Natural killer cell (primary cell): ENCODE measurements around the gene FBXL15. TPM values are rescaled to one million over a fixed set of nuclear protein-coding genes. Genes with fewer than 3 reads are reported as not detected.

Source experiments
- ATAC-seq, 3 donors: fragments of 150-1000 bp in 2 of 3; fragments of 200-7000 bp in 1 of 3; cut with Tn5 transposase; 1 replicate in 1 of 3; 2 replicates in 2 of 3; pipeline ENCODE4 v1.10.0; 2021; ENCODE audit warnings: mild to moderate bottlenecking in 2 of 3, moderate library complexity in 2 of 3
- DNase-seq, 2 donors: peaks; one replicate each; pipeline versions ENCODE4 v3.0.0 to v3.0.0-alpha.2; 2013 to 2021; ENCODE audit warnings: mixed read lengths in 1 of 2
- H3K27ac ChIP-seq: one replicate; pipeline ENCODE4 v1.5.1; 2013; ENCODE audit warnings: mild to moderate bottlenecking, low read length
- H3K27me3 ChIP-seq: one replicate; pipeline ENCODE4 v1.6.1; 2013; ENCODE audit warnings: low read length; ENCODE audit not compliant: control insufficient read depth, insufficient read depth
- H3K36me3 ChIP-seq: one replicate; pipeline ENCODE4 v1.6.1; 2013; ENCODE audit warnings: low read length; ENCODE audit not compliant: control insufficient read depth, insufficient read depth
- H3K4me1 ChIP-seq: one replicate; pipeline ENCODE4 v1.6.1; 2013; ENCODE audit warnings: low read length; ENCODE audit not compliant: control insufficient read depth, insufficient read depth
- H3K4me3 ChIP-seq: one replicate; pipeline ENCODE4 v1.5.1; 2013; ENCODE audit warnings: low read length
- H3K9me3 ChIP-seq: one replicate; pipeline ENCODE4 v1.6.1; 2013; ENCODE audit warnings: low read length; ENCODE audit not compliant: control insufficient read depth, insufficient read depth
- H3K27ac Mint-ChIP-seq, 2 donors: one replicate each; pipeline ENCODE4 v1.8.0; 2022; ENCODE audit warnings: mild to moderate bottlenecking in 2 of 2, mixed read lengths in 2 of 2, moderate library complexity in 1 of 2
- H3K27me3 Mint-ChIP-seq, 2 donors: one replicate each; pipeline ENCODE4 v1.8.0; 2022; ENCODE audit warnings: low read depth in 2 of 2, mixed read lengths in 2 of 2
- H3K36me3 Mint-ChIP-seq: one replicate; pipeline ENCODE4 v1.8.0; 2022; ENCODE audit warnings: mixed read lengths
- H3K4me1 Mint-ChIP-seq, 2 donors: one replicate each; pipeline ENCODE4 v1.8.0; 2022; ENCODE audit warnings: mixed read lengths in 2 of 2
- H3K4me3 Mint-ChIP-seq: one replicate; pipeline ENCODE4 v1.8.0; 2022; ENCODE audit warnings: mild to moderate bottlenecking, moderate library complexity, mixed read lengths
- H3K9me3 Mint-ChIP-seq, 2 donors: one replicate each; pipeline ENCODE4 v1.8.0; 2022; ENCODE audit warnings: mixed read lengths in 2 of 2
- WGBS: methylation state at CpG from one replicate; pipeline ENCODE4 v1.1.7; 2013; ENCODE audit warnings: missing lambda C conversion rate; ENCODE audit not compliant: insufficient coverage; 5-methylcytosine and 5-hydroxymethylcytosine counted together
- intact Hi-C: fragments of 100-400 bp; cut with micrococcal nuclease; formaldehyde crosslinking; loops from one replicate; pipeline ENCODE4 v1.14.2; 2022
- total RNA-seq, 4 donors: library from RNA; stranded (reverse); fragments of 120-200 nt in 1 of 4; gene quantifications; one replicate each; pipeline versions ENCODE4 v1.2.3 to v1.2.4, GENCODE V29; 2013 to 2022
- TF ChIP-seq, protein P1 (sequence below): fragments of 200-600 bp; IDR thresholded peaks from one replicate; pipeline ENCODE4 v1.8.0; 2022; ENCODE audit warnings: antibody characterized with exemption

FBXL15 gene
- total RNA-seq, 3 donors from 2014 or later (not counting 1 experiment from before 2014, with no cell fraction given) = 15.2 to 17.4 (median 15.5) TPM

DNA sequence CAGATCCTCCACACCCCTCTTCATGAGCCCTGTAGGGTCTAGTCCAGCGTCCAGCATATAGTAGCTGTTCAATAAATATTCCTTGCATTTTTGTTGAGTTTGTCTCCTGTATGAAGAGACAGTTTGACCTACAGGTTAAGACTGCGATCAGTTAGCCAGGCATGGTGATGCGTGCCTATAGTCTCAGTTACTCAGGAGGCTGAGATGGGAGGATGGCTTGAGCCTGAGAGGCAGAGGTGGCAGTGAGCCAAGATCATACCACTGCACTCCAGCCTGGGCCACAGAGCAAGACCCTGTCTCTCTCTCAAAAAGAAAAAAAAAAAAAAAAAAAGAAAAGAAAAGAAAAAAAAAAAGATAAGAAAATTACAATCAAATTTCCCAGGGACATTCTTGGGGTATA, 16.9 kb downstream of the FBXL15 start:
- Histone ChIP-seq H3K27ac (no peak overlapping the region), H3K36me3 (no peaks in the 10 kb centered on the region), H3K9me3 (no peaks in the 10 kb centered on the region), H3K4me1 (peaks cover 54% of the 10 kb centered on the region), H3K27me3 (no peaks in the 10 kb centered on the region), H3K4me3 (no peak overlapping the region)
- TF ChIP-seq, protein P1, sequence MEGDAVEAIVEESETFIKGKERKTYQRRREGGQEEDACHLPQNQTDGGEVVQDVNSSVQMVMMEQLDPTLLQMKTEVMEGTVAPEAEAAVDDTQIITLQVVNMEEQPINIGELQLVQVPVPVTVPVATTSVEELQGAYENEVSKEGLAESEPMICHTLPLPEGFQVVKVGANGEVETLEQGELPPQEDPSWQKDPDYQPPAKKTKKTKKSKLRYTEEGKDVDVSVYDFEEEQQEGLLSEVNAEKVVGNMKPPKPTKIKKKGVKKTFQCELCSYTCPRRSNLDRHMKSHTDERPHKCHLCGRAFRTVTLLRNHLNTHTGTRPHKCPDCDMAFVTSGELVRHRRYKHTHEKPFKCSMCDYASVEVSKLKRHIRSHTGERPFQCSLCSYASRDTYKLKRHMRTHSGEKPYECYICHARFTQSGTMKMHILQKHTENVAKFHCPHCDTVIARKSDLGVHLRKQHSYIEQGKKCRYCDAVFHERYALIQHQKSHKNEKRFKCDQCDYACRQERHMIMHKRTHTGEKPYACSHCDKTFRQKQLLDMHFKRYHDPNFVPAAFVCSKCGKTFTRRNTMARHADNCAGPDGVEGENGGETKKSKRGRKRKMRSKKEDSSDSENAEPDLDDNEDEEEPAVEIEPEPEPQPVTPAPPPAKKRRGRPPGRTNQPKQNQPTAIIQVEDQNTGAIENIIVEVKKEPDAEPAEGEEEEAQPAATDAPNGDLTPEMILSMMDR = no peak
- ATAC-seq (no peak), DNase-seq (no peak)
- 92% methylated on average over 3 of the region's 3 CpGs for WGBS
- Mint-ChIP-seq H3K4me3 (peak overlapping the region; percentile 85), H3K36me3 (no peaks in the 10 kb centered on the region), H3K4me1 (peaks cover 53 to 56% of the 10 kb centered on the region in 2 donors), H3K27ac (peak overlapping the region; percentile 87 to 91), H3K9me3 (no peaks in the 10 kb centered on the region), H3K27me3 (no peaks in the 10 kb centered on the region)
- intact Hi-C loops = no loop called here

DNA sequence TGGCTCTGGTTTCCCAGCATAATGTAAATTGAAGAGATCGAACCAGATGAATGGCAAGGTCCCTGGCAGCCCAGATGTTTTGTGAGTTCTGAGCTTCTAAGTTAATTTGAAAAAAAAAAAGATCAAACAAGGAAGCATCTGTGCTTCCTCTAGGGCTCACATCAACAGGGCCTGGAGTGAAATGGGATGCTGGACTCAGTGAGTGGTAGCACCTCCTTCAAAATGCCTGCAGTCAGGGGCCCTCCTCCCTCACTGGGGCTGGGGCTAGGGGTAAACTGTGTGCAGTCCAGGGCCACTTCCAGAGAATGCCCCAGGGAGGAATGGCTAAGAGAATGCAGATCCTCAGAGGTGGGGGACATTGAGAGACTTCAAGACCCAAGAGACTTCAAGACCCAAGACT, 17.7 kb downstream of the FBXL15 start:
- H3K4me3 Mint-ChIP-seq = no peak overlapping the region

DNA sequence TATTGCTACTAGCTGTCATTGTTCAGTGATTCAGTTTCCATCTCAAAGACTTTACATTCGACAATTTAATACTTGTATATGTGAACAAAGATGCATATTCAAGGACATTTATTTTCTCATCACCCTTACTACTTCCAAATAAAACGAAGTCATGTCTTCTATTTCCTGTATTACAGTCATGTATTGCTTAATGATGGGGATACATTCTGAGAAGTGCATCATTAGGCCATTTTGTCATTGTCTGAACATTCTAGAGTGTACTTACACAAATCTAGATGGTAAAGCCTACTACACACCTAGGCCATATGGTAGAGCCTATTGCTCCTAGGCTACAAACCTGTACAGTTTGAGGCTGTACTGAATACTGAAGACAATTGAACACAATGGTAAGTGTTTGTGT, 24.2 kb downstream of the FBXL15 start:
- peaks cover 7% of the 10 kb centered on the region for H3K4me1 ChIP-seq
- no peaks in the 10 kb centered on the region for H3K27me3 ChIP-seq
- H3K4me1 Mint-ChIP-seq = peaks cover 8 to 9% of the 10 kb centered on the region in 2 donors

More for the DNA sequence above, 17.7 kb downstream of the FBXL15 start:
- peaks cover 45 to 48% of the 10 kb centered on the region in 2 donors for H3K4me1 Mint-ChIP-seq
- no peak for ATAC-seq
- H3K9me3 Mint-ChIP-seq = no peaks in the 10 kb centered on the region
- TF ChIP-seq, protein P1 = no peak
- Histone ChIP-seq H3K9me3 (no peaks in the 10 kb centered on the region), H3K27ac (no peak overlapping the region), H3K4me3 (no peak overlapping the region), H3K4me1 (peaks cover 47% of the 10 kb centered on the region), H3K36me3 (no peaks in the 10 kb centered on the region), H3K27me3 (no peaks in the 10 kb centered on the region)
- intact Hi-C loops = no loop called here
- DNase-seq = no peak
- 82% methylated on average over 1 of the region's 1 CpG for WGBS
- no peaks in the 10 kb centered on the region for H3K36me3 Mint-ChIP-seq
- H3K27me3 Mint-ChIP-seq = no peaks in the 10 kb centered on the region
- peak overlapping the region in 1 of 2 donors; percentile 87 for H3K27ac Mint-ChIP-seq

More for the DNA sequence above, 24.2 kb downstream of the FBXL15 start:
- WGBS = no CpG with 5 or more reads among the region's 2 CpGs
- Histone ChIP-seq H3K4me3 (no peak overlapping the region), H3K27ac (no peak overlapping the region), H3K36me3 (no peaks in the 10 kb centered on the region), H3K9me3 (no peaks in the 10 kb centered on the region)
- TF ChIP-seq, protein P1 = no peak
- intact Hi-C loops = no loop called here
- Mint-ChIP-seq H3K36me3 (no peaks in the 10 kb centered on the region), H3K4me3 (no peak overlapping the region), H3K27me3 (no peaks in the 10 kb centered on the region), H3K9me3 (no peaks in the 10 kb centered on the region), H3K27ac (no peak overlapping the region)
- ATAC-seq (no peak), DNase-seq (no peak)
